PC-9 (cell line): ENCODE data around the gene BMPR2.

Experiments
- CTCF ChIP-seq: fragments of 200-600 bp; sonication (generic); conservative IDR thresholded peaks from 2 replicates; pipeline ENCODE4 v1.6.1; 2017; ENCODE audit warnings: mixed run types, antibody characterized with exemption, mild to moderate bottlenecking, moderate library complexity
- EZH2 ChIP-seq: fragments of 200-600 bp; sonication (generic); IDR thresholded peaks from 2 replicates; pipeline ENCODE4 v1.8.0; 2017; ENCODE audit warnings: antibody characterized with exemption, low read depth

DNA sequence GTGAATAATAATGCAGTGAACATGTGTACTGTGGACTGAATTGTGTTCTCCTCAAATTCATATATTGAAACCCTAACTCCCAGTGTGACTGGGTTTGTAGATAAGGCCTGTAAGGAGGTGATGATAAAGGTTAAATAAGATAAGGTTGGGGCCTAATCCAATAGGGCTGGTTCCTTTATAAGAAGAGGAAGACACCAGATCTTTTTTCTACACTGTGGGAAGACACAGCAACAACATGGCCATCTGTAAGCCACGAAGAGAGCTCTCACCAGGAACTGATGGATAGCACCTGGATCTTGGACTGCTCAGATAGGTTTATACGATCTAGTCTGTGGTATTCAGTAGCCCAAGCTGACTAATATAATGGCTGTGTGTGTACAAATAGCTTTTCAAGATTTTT lies 66.8 kb downstream of the BMPR2 start:
- TF ChIP-seq CTCF (no peak), EZH2 (no peak)
